ENCODE results near the gene GCN1. TPM values are rescaled to one million over a fixed set of nuclear protein-coding genes. Genes with fewer than 3 reads are reported as not detected.

Gene GCN1
- total RNA-seq, 1 donor from 2014 or later, result 130 TPM

- peaks cover 66% of the 10 kb centered on the region for H3K4me1 Mint-ChIP-seq (ENCODE audit: unreplicated experiment)
- peak overlapping the region; percentile 100 for H3K27ac Mint-ChIP-seq
- no peaks in the 10 kb centered on the region for H3K36me3 Mint-ChIP-seq
- H3K27me3 Mint-ChIP-seq, result no peaks in the 10 kb centered on the region
- peak overlapping the region; percentile 85 for H3K4me3 Mint-ChIP-seq
- H3K9me3 Mint-ChIP-seq, result no peaks in the 10 kb centered on the region
- TF ChIP-seq CTCF (conservative IDR thresholded peaks at IDR 0.05), result no peak
- DNase-seq (ENCODE audit: extremely low spot score, unreplicated experiment), result no peak
Observed at GRCh38 chr12:120229487-120230325, 35.2 kb upstream of the GCN1 start.

- no peaks in the 10 kb centered on the region for H3K9me3 Mint-ChIP-seq
- no peaks in the 10 kb centered on the region for H3K36me3 Mint-ChIP-seq
- peak overlapping the region; percentile 100 for H3K27ac Mint-ChIP-seq
- DNase-seq (ENCODE audit: extremely low spot score, unreplicated experiment), result no peak
- no peaks in the 10 kb centered on the region for H3K27me3 Mint-ChIP-seq
- peaks cover 60% of the 10 kb centered on the region for H3K4me1 Mint-ChIP-seq (ENCODE audit: unreplicated experiment)
- TF ChIP-seq CTCF (conservative IDR thresholded peaks at IDR 0.05), result no peak
- H3K4me3 Mint-ChIP-seq, result peak overlapping the region; percentile 85
Observed at GRCh38 chr12:120229071-120229486, 34.6 kb upstream of the GCN1 start.

GRCh38 chr12:120228291-120229070 is 34.0 kb upstream of the GCN1 start:
- H3K9me3 Mint-ChIP-seq, result no peaks in the 10 kb centered on the region
- H3K4me1 Mint-ChIP-seq (ENCODE audit: unreplicated experiment), result peaks cover 54% of the 10 kb centered on the region
- peak overlapping the region; percentile 100 for H3K27ac Mint-ChIP-seq
- peak; percentile 94 for TF ChIP-seq CTCF (conservative IDR thresholded peaks at IDR 0.05)
- no peaks in the 10 kb centered on the region for H3K36me3 Mint-ChIP-seq
- H3K4me3 Mint-ChIP-seq, result peak overlapping the region; percentile 85
- peak; percentile 90 for DNase-seq (ENCODE audit: extremely low spot score, unreplicated experiment)
- no peaks in the 10 kb centered on the region for H3K27me3 Mint-ChIP-seq

GRCh38 chr12:120228041-120228290 is 33.5 kb upstream of the GCN1 start:
- peak overlapping the region; percentile 85 for H3K4me3 Mint-ChIP-seq
- TF ChIP-seq CTCF (conservative IDR thresholded peaks at IDR 0.05), result no peak
- peaks cover 49% of the 10 kb centered on the region for H3K4me1 Mint-ChIP-seq (ENCODE audit: unreplicated experiment)
- H3K36me3 Mint-ChIP-seq, result peaks cover 1% of the 10 kb centered on the region
- H3K27ac Mint-ChIP-seq, result peak overlapping the region; percentile 100
- DNase-seq (ENCODE audit: extremely low spot score, unreplicated experiment), result no peak
- no peaks in the 10 kb centered on the region for H3K27me3 Mint-ChIP-seq
- no peaks in the 10 kb centered on the region for H3K9me3 Mint-ChIP-seq

- DNase-seq (ENCODE audit: extremely low spot score, unreplicated experiment), result no peak
- Mint-ChIP-seq H3K4me1 (ENCODE audit: unreplicated experiment) (peaks cover 44% of the 10 kb centered on the region), H3K4me3 (peak overlapping the region; percentile 85), H3K27ac (peak overlapping the region; percentile 100), H3K9me3 (no peaks in the 10 kb centered on the region), H3K36me3 (peaks cover 5% of the 10 kb centered on the region), H3K27me3 (no peaks in the 10 kb centered on the region)
- no peak for TF ChIP-seq CTCF (conservative IDR thresholded peaks at IDR 0.05)
Observed at GRCh38 chr12:120227233-120228040, 32.9 kb upstream of the GCN1 start.

All from type B pancreatic cell (in vitro differentiated cells).